Measurements from ENCODE around the gene STMND1.

STMND1 gene

GRCh38 chr6:17099401-17100059 is 2.3 kb upstream of the STMND1 start:
- no peak for DNase-seq

GRCh38 chr6:17100806-17101205 is 1.0 kb upstream of the STMND1 start:
- DNase-seq, result no peak

- DNase-seq, result no peak
These were observed 514 bp downstream of the STMND1 start for GRCh38 chr6:17102258-17102870.

- no peak for DNase-seq
These were observed 1.9 kb downstream of the STMND1 start for GRCh38 chr6:17103715-17104114.

- DNase-seq, result no peak
These were observed 6.0 kb downstream of the STMND1 start for GRCh38 chr6:17107863-17108262.

- no peak for DNase-seq
These were observed 13.6 kb downstream of the STMND1 start for GRCh38 chr6:17115251-17116116.

GRCh38 chr6:17116117-17116440 is 14.2 kb downstream of the STMND1 start:
- DNase-seq, result no peak

GRCh38 chr6:17120019-17120418 is 18.2 kb downstream of the STMND1 start:
- no peak for DNase-seq

- no peak for DNase-seq
These were observed 23.6 kb downstream of the STMND1 start for GRCh38 chr6:17125407-17125806.

GRCh38 chr6:17130786-17131185 is 28.9 kb downstream of the STMND1 start:
- DNase-seq, result no peak

GRCh38 chr6:17132967-17133366 is 31.1 kb downstream of the STMND1 start:
- DNase-seq, result no peak

GRCh38 chr6:17138033-17138432 is 36.2 kb downstream of the STMND1 start:
- no peak for DNase-seq

GRCh38 chr6:17144016-17144415 is 42.2 kb downstream of the STMND1 start:
- DNase-seq, result no peak

- no peak for DNase-seq
These were observed 47.7 kb downstream of the STMND1 start for GRCh38 chr6:17149571-17149970.

GRCh38 chr6:17150096-17150495 is 48.2 kb downstream of the STMND1 start:
- no peak for DNase-seq

- DNase-seq, result no peak
These were observed 50.0 kb downstream of the STMND1 start for GRCh38 chr6:17151888-17152287.

- DNase-seq, result no peak
These were observed 50.9 kb downstream of the STMND1 start for GRCh38 chr6:17152703-17153102.

- DNase-seq, result peak; percentile 24
These were observed 54.5 kb downstream of the STMND1 start for GRCh38 chr6:17156112-17156921.

GRCh38 chr6:17156966-17157365 is 55.1 kb downstream of the STMND1 start:
- no peak for DNase-seq

- no peak for DNase-seq
These were observed 55.8 kb downstream of the STMND1 start for GRCh38 chr6:17157617-17158016.

- DNase-seq, result no peak
These were observed 57.4 kb downstream of the STMND1 start for GRCh38 chr6:17159240-17159639.

GRCh38 chr6:17161076-17161475 is 59.2 kb downstream of the STMND1 start:
- DNase-seq, result no peak

- no peak for DNase-seq
These were observed 63.5 kb downstream of the STMND1 start for GRCh38 chr6:17165383-17165782.
